ENCODE results near the gene MAZ.

- no peak for TF ChIP-seq CTCF (IDR thresholded peaks at IDR 0.05)
- no peak for TF ChIP-seq POLR2A (IDR thresholded peaks at IDR 0.05)
Observed at GRCh38 chr16:29769507-29769906, 36.8 kb upstream of the MAZ start.

Measured in right lobe of liver (tissue), 4 donors.